Stromal cell of bone marrow (primary cell): ENCODE results near the gene METTL21C.

Experiments used
- DNase-seq: peaks from one replicate; pipeline ENCODE4 v3.0.0-alpha.2; 2012; ENCODE audit warnings: low read depth

The METTL21C gene

GRCh38 chr13:102697929-102698648, 3.2 kb upstream of the METTL21C start:
- DNase-seq, result no peak

DNA sequence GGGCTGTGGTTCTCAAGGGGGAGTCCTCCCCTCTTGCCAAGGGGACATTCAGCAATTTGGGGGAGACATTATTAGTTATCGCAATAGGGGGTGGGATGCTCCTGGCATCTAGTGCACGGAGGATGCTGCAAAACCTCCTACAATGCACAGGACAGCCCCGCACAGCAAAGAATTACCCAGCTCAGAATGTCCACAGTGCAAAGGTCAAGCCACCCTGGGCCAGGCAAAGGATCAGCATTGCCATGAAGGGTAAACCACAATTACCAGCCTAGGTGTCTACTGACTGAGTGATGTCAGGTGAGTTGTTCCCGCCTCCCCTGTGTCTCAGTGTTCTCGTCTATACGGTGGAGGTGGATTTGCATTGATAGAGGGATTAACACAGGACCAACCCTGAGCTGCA, 2.4 kb upstream of the METTL21C start:
- DNase-seq, result no peak

- DNase-seq, result no peak
These were observed 1.6 kb upstream of the METTL21C start for GRCh38 chr13:102696465-102696864.

DNA sequence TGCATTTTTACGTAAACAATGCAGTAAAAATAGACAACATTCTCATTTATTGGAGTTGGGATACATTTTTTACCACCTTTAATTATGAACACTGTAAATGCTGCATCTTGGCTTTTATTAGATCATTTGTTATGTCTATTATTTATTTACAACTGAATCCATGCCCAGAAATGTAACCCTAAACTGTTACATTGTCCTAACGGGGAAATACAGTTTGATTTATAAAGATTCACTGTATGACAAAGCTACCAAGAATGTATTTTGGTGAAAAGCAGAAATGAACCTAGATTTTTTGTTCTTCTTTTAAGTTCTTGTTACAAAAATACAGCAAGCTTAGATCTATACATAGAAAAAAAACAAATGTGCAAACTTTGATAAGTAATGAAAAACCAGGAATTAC, 1.1 kb downstream of the METTL21C start:
- no peak for DNase-seq

- no peak for DNase-seq
These were observed 1.6 kb downstream of the METTL21C start for GRCh38 chr13:102693250-102693649.

DNA sequence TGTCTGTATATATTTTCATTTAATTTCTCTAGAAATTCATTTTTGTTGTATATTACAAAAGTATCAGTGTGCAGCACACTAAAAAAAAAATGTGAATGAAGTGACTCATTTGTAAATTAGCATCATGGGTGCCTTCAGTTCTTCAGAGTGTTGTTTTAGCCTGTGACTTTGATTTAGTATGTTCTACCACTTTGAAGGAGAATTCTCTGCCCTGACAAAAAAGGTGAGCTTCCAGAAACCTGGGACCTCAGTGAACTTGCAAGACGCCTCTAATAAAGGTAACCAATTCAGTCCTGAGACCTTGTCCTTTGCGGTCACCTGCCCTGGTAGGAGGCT, 2.4 kb downstream of the METTL21C start:
- no peak for DNase-seq

DNA sequence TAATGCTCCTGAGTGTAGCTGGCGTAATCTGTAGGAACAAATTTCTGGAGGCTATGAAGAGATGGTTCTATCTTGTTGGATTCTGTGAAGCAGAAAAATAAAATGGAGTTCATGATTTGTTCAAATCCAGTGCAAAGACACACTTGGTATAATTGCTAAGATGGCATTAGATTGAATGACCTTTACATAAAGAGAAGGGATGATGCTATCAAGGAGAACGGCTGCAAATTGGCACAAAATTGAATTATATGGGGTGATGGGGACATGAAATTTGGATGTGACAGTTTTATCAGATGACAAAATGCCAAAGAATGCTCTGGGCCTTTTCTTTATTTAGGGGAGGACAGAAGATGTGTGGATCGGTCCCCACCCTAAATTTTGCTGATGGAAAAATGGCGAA, 4.0 kb downstream of the METTL21C start:
- no peak for DNase-seq

DNA sequence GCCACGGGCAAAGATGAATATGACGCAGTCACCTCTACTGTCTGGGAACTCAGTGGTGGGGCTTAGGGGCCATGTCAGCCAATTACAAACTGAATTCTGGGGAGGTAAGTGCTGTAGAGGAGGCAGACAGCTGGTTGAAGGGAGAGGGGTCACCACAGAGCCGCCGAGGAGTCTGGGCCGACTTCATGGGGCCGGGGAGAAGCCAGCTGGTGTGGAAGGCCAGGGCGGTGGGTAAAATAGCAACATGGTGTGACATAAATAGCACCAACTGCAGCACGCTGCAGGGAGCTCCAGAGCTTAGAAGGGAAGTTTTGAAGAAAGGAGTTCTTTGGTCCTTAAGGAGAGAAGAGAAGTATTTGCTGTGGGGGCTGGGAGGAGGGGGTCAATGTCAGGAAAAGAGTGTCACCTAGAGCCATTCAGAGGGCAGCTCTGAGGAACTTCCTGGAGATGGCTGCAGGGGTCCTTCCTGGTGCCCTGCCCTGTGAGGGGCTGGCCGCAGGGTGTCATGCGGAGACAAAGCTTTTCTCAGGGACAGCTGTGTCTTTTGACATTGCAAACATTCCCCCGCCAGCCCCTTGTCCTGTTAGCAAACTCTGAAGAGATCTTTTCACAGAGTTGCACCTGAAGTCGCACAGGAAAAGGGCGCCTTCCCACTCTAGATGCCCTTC, 6.4 kb downstream of the METTL21C start:
- no peak for DNase-seq

DNA sequence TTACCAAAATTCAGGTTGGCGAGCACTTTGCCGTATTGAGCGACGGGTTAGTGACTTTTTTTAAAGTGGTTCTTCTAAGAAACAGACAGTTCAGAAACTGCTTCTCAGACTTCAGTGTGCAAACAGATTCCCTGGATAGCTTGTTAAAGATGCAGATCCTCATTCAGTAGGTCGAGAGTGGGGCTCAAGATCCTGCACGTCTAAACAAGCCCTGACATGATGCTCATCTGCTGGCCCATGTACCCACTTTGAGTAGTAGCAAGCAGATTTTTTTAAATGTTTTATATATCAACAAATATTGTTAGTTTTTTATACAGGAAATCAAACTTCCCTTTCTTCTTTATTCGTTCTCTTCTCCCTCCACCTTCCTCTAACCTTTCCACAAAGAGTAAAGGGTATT, 7.3 kb downstream of the METTL21C start:
- DNase-seq, result no peak

- DNase-seq, result no peak
These were observed 8.8 kb downstream of the METTL21C start for GRCh38 chr13:102686024-102686423.

DNA sequence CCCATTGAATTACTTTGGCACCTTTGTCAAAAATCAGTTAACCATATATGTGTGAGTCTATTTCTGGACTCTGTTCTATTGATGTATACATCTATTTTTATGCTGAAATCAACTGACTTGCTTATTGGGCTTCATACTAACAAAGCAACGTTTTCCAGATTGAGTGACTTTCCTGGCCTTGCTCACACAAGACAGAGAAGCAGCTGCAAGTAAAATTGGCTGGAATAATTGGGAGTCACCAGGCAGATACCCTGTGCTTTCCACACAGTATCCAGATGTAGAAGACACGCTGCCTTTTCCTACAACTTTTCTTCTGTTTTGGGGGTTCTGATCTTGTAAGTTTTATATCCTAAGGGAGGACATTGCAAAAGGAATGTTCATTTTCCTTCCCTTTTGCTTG, 11.2 kb downstream of the METTL21C start:
- DNase-seq, result no peak

- DNase-seq, result no peak
These were observed 12.1 kb downstream of the METTL21C start for GRCh38 chr13:102682727-102683126.

GRCh38 chr13:102682211-102682610, 12.6 kb downstream of the METTL21C start:
- no peak for DNase-seq

GRCh38 chr13:102680842-102681740, 13.8 kb downstream of the METTL21C start:
- no peak for DNase-seq

DNA sequence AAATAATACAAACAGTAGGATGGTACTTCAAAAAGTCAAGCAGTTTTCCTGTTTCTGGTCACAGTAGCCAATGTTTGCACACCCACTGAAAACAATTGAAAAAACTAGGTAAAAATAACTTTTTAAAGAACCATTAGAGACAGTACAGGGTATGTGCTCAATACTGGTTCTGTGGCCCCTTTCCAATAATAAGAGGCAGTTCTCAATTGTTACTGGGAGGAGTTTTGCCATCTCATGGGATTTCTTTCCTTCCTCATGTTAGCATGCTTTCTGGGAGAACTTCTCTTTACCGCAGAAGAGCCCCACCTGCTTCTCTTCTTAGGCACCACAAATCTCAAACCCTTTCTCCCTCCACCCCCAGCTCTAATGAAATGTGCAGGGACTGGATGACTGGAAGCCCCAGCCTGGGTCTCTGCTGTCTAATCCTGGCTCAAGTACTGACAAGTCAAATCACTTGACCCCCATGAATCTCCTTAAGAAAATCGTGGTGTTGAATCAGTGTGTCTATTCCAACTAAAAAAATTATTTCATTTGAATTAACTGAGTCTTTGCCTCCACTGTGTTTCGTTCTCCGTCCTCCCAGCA, 14.6 kb downstream of the METTL21C start:
- DNase-seq, result no peak

DNA sequence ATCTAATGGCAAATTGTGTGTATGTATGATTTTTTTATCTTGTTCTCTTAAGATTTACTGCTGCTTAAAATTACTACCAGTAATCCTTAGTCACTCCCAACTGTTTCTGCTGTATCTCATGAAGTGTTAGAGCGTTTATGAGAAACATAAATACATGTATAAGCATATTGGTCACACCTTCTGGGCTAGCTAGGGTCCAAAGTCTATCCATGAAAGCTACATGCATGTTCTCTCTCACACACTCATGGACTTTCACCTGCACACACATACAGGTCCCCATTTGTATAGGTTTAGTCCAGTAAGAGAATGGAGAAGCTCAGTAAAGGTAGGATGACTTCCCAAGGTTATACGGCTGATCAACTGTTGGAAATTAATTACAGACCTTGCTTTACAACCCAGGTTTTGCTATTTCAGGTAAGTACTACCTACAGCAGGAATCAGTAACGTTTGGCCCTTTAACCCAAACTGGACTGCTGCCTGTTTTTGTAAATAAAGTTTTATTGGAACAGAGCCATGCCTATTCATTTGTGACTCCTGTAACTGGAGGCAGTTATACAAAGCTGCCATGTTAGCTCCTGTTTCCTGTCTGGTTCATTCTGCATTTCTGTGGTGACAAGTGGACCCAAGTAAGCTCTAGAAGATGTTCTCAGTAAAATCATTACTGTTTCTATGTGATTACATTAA, 15.3 kb downstream of the METTL21C start:
- DNase-seq, result no peak

- no peak for DNase-seq
These were observed 16.3 kb downstream of the METTL21C start for GRCh38 chr13:102678339-102679107.

DNA sequence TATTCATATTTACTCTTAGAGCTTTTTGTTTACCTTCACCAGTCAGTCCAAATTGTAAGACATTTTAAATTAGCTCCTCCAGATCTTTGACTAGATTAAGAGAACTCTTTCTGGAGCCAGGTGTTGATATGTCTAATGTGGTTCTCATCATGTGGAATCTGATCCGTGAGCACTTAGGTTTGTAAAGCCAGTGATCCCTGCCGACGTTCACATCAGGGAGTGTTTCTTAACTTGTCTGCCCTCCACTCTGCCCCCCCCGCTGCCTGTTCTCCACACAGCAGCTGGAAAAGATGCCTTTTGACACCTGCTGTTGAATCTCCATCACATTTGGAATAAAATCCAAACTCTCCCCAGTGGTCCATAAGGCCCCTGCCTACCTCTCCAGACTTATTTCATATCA, 17.7 kb downstream of the METTL21C start:
- no peak for DNase-seq

- no peak for DNase-seq
These were observed 19.7 kb downstream of the METTL21C start for GRCh38 chr13:102675115-102675514.

DNA sequence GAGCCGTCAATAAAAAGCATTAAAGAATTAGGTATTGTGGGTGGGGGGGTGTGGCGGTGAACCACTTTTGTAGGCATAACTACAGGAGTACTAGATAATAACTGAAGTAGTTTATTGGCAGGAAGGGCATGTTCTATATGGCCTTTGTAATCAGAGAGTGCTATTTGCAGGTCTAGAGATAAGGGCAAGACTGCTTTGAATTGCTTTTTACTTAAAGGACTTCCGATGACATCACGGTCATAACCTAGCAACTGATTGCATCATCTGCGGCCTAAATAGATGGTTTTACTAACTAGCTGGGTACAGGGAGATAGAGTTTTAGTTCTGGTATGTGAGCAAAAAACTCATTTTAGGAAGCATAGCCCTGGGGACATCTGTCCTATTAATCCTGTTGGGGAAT, 24.7 kb downstream of the METTL21C start:
- no peak for DNase-seq

- DNase-seq, result no peak
These were observed 26.9 kb downstream of the METTL21C start for GRCh38 chr13:102667911-102668310.
